Astrocyte (in vitro differentiated cells and primary cell): Measurements from ENCODE around the gene EBI3.

Experiments
- CTCF ChIP-seq: IDR thresholded peaks from 2 replicates; pipeline ENCODE4 v1.5.1; 2011; ENCODE audit warnings: low read depth, mild to moderate bottlenecking, inconsistent platforms, low read length, moderate library complexity; ENCODE audit not compliant: insufficient read depth
- EZH2 ChIP-seq: IDR thresholded peaks from 2 replicates; pipeline ENCODE4 v1.6.1; 2012; ENCODE audit warnings: mild to moderate bottlenecking, low read length, inconsistent platforms; ENCODE audit not compliant: insufficient read depth

GRCh38 chr19:4238831-4239230 lies 9.5 kb downstream of the EBI3 start:
- no peak for TF ChIP-seq CTCF
- TF ChIP-seq EZH2 = no peak
